Nephron progenitor cell (in vitro differentiated cells): ENCODE measurements around the gene CRYBG2.
A peak's percentile ranks its signal among the peaks of the same experiment; 100 is the strongest.

ENCODE experiments used
- DNase-seq: peaks from one replicate; pipeline ENCODE4 v3.0.0; 2021
- H3K27ac Mint-ChIP-seq: 2 replicates; pipeline ENCODE4 v1.8.0; 2021; ENCODE audit warnings: mild to moderate bottlenecking, moderate library complexity, mixed read lengths
- H3K27me3 Mint-ChIP-seq: 2 replicates; pipeline ENCODE4 v1.8.0; 2021; ENCODE audit warnings: mild to moderate bottlenecking, low read depth, mixed read lengths; ENCODE audit not compliant: poor library complexity
- H3K36me3 Mint-ChIP-seq: 2 replicates; pipeline ENCODE4 v1.8.0; 2021; ENCODE audit warnings: low read depth, mixed read lengths
- H3K4me1 Mint-ChIP-seq: 2 replicates; pipeline ENCODE4 v1.8.0; 2021; ENCODE audit warnings: mixed read lengths
- H3K4me3 Mint-ChIP-seq: 2 replicates; pipeline ENCODE4 v1.8.0; 2021; ENCODE audit warnings: mild to moderate bottlenecking, moderate library complexity, mixed read lengths
- H3K9me3 Mint-ChIP-seq: 2 replicates; pipeline ENCODE4 v1.8.0; 2021; ENCODE audit warnings: mild to moderate bottlenecking, moderate library complexity, mixed read lengths
- TF ChIP-seq, protein P1 (sequence below): fragments of 200-600 bp; sonication (generic); IDR thresholded peaks from 2 replicates; pipeline ENCODE4 v1.5.0; 2021; ENCODE audit warnings: antibody characterized with exemption

CRYBG2 gene

DNA sequence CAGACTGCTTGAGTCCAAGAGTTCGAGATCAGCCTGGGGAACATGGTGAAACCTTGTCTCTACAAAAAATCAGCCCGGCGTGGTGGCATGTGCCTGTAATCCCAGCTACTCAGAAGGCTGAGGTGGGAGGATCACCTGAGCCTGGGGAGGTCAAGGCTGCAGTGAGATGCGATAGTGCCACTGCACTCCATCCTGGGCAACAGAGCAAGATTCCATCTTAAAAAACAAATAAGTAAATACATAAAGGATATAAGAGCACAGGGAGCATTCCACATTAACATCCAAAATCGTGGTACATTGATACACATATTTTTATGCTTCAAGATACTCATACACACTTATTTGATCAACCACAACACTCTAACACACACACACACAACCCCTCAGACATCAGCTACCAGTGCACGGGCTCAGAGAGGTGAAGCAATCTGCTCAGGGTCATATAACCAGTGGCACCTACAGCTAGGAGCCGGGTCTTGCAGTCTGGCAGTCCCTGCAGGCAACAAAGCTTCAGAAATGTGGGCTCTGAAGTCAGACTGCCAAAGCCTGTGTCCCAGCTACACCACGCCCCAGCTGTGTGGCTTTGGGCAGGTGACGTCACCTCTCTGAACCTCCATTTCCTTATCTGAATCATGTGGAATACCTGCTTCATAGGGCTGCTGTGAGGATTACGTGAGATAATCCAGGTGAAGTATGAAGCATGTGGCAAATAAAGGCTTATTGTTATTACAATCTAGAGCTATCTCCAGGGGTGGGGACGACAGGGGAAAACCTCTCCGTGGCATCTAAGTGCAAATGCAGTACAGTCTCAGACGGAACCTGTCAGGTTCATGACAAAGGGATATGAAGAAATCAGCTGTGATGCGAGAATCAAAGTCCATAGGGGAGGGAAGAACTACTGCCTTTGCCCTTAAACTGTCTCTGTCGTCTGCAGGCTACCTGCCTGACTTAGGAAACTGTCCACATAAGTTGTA, 4.8 kb upstream of the CRYBG2 start:
- no peak for DNase-seq
- peak overlapping the region; percentile 39 for H3K4me3 Mint-ChIP-seq
- H3K27ac Mint-ChIP-seq, result no peak overlapping the region
- TF ChIP-seq, protein P1, sequence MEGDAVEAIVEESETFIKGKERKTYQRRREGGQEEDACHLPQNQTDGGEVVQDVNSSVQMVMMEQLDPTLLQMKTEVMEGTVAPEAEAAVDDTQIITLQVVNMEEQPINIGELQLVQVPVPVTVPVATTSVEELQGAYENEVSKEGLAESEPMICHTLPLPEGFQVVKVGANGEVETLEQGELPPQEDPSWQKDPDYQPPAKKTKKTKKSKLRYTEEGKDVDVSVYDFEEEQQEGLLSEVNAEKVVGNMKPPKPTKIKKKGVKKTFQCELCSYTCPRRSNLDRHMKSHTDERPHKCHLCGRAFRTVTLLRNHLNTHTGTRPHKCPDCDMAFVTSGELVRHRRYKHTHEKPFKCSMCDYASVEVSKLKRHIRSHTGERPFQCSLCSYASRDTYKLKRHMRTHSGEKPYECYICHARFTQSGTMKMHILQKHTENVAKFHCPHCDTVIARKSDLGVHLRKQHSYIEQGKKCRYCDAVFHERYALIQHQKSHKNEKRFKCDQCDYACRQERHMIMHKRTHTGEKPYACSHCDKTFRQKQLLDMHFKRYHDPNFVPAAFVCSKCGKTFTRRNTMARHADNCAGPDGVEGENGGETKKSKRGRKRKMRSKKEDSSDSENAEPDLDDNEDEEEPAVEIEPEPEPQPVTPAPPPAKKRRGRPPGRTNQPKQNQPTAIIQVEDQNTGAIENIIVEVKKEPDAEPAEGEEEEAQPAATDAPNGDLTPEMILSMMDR, result no peak
- H3K4me1 Mint-ChIP-seq, result peaks cover 40% of the 10 kb centered on the region
- no peaks in the 10 kb centered on the region for H3K36me3 Mint-ChIP-seq
- H3K27me3 Mint-ChIP-seq, result peaks cover 56% of the 10 kb centered on the region
- no peaks in the 10 kb centered on the region for H3K9me3 Mint-ChIP-seq

DNA sequence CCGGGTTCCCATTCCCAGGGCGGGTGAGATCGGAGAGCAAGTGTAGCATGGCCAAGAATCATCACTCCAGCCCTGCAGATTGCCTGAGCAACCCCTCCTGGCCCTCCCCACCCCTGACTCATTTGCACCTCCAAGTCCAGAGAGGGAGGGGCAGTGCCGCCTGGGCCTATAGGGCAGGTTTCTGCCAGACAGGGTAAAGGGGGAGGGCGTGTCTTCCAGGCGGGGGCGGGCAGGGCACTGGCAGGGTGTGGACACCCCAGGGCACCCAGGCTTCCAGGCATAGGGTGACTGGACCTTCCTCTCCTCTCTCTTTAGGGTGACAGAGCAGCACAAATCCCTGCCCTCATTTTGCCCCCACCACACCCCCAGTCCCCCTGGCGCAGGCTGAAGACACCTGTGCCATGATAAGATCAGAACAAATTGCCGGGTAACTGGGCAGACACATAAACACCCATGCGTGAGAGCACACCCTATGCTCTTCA, 3.2 kb upstream of the CRYBG2 start:
- no peaks in the 10 kb centered on the region for H3K9me3 Mint-ChIP-seq
- peaks cover 49% of the 10 kb centered on the region for H3K27me3 Mint-ChIP-seq
- DNase-seq, result no peak
- no peak overlapping the region for H3K27ac Mint-ChIP-seq
- H3K4me1 Mint-ChIP-seq, result peaks cover 53% of the 10 kb centered on the region
- H3K4me3 Mint-ChIP-seq, result no peak overlapping the region
- H3K36me3 Mint-ChIP-seq, result no peaks in the 10 kb centered on the region
- TF ChIP-seq, protein P1, result no peak

DNA sequence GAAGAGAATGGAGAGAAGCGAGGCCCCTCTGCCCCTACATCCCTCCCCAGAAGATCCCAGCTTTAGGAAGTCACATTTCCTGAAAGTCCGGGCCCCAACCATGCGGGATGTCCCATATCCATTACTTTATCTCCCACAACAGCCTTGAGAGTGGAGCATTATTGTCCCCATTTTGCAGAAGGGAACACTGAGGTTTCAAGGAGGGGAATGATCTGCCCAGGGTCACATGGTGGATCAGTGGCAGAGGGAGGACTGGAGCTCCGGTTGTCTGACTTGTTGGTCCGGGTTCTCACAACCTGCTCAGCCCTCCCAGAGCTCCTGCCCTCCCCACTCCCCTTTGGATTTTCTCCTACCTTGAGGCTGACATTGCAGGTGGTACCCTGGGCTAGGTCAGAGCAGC, 2.2 kb upstream of the CRYBG2 start:
- H3K27ac Mint-ChIP-seq, result no peak overlapping the region
- TF ChIP-seq, protein P1, result no peak

DNA sequence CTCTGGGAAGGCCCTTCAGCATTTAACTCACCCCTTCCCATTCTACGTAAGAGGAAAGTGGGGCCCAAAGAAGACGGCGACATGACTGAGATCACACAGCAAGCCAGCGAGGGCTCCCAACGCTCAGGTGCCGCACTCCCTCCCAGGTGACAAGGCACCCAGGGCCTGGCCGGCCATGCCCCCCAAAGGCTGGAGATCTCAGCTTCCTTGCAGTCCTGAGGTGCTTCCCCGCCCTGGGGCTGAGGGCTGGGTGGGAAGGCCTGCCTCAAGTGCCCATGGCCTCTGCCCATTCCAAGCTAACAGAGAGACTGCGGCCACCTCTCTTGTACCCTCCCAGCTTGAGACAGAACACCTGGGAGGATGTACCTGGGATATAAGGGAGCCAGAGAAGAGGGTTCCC, 1.0 kb upstream of the CRYBG2 start:
- H3K27ac Mint-ChIP-seq, result no peak overlapping the region
- TF ChIP-seq, protein P1, result no peak
- peaks cover 28% of the 10 kb centered on the region for H3K27me3 Mint-ChIP-seq
- H3K4me3 Mint-ChIP-seq, result no peak overlapping the region
- H3K36me3 Mint-ChIP-seq, result no peaks in the 10 kb centered on the region
- no peaks in the 10 kb centered on the region for H3K9me3 Mint-ChIP-seq
- H3K4me1 Mint-ChIP-seq, result peaks cover 66% of the 10 kb centered on the region
- no peak for DNase-seq

More for the DNA sequence above, 2.2 kb upstream of the CRYBG2 start:
- Mint-ChIP-seq H3K9me3 (no peaks in the 10 kb centered on the region), H3K4me1 (peaks cover 62% of the 10 kb centered on the region), H3K4me3 (no peak overlapping the region), H3K27me3 (peaks cover 39% of the 10 kb centered on the region), H3K36me3 (no peaks in the 10 kb centered on the region)
- no peak for DNase-seq

DNA sequence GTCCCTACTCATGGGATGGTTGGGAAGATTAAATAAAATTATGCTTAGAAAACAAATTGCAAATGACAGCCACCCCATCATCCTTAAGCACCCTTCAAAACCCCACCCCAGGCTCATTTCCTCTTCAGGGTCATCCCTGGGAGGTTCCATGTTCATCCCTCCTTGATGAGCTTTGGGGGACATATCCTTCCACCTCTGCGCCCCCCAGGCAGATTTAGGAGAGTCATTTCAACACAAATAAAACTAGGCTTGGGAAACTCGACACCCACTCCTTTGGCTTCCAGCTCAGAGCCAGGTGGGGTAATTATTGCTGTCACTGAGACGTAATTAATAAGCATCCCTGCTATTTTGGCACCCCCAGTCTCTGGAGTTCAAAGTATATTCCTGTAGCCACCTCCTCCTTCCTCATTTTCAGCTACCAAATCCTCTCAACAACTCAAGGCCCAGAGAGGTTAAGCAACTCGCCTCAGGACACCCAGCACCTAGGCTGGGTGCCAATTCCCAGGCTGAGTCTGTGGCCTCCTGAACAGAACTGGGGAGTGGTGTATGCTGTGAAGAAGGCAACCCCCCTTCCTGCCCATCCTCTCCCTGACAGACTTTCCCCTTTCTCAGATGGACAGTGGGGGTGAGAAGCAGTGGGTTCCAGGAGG, 595 bp downstream of the CRYBG2 start:
- peaks cover 59% of the 10 kb centered on the region for H3K4me1 Mint-ChIP-seq
- no peaks in the 10 kb centered on the region for H3K9me3 Mint-ChIP-seq
- DNase-seq, result no peak
- no peaks in the 10 kb centered on the region for H3K36me3 Mint-ChIP-seq
- no peak overlapping the region for H3K4me3 Mint-ChIP-seq
- peaks cover 11% of the 10 kb centered on the region for H3K27me3 Mint-ChIP-seq
- H3K27ac Mint-ChIP-seq, result peak overlapping the region; percentile 57
- TF ChIP-seq, protein P1, result no peak
